ENCODE data around the gene NUP188.

DNA sequence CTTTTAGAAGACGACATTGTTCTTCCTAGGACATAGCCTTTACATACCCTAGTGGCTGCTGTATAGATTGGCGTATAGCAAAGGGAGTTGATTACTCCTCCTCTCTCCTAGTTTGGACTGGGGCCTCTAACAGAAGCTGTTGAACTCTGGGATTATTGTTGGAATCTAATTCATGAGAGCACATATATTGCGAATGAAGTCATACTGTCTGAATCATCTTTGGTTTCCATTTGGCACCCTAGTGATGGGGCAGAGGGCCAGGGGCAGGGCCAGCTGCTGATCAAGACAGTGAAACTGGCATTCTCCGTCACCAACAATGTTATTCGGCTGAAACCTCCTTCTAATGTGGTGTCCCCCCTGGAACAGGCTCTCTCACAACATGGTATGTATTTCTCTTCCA is 40.3 kb downstream of the NUP188 start:
- TF ChIP-seq POLR2AphosphoS5 (IDR thresholded peaks at IDR 0.05; ENCODE audit: low read depth): no peak
- TF ChIP-seq, protein P1, sequence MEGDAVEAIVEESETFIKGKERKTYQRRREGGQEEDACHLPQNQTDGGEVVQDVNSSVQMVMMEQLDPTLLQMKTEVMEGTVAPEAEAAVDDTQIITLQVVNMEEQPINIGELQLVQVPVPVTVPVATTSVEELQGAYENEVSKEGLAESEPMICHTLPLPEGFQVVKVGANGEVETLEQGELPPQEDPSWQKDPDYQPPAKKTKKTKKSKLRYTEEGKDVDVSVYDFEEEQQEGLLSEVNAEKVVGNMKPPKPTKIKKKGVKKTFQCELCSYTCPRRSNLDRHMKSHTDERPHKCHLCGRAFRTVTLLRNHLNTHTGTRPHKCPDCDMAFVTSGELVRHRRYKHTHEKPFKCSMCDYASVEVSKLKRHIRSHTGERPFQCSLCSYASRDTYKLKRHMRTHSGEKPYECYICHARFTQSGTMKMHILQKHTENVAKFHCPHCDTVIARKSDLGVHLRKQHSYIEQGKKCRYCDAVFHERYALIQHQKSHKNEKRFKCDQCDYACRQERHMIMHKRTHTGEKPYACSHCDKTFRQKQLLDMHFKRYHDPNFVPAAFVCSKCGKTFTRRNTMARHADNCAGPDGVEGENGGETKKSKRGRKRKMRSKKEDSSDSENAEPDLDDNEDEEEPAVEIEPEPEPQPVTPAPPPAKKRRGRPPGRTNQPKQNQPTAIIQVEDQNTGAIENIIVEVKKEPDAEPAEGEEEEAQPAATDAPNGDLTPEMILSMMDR (IDR thresholded peaks at IDR 0.05; ENCODE audit: insufficient read depth, low read length): no peak
